HT1080 (cell line): ENCODE measurements around the gene ARHGDIA. TPM values are rescaled to one million over a fixed set of nuclear protein-coding genes. Genes with fewer than 3 reads are reported as not detected.
A peak's percentile ranks its signal among the peaks of the same experiment; 100 is the strongest.

Experiments used
- DNase-seq: peaks from one replicate; pipeline ENCODE4 v3.0.0-alpha.2; 2015; ENCODE audit warnings: low read depth
- total RNA-seq: library from RNA; depleted of rRNA; stranded (reverse); fragments of >200 nt; shearing (Covaris generic); gene quantifications from 2 replicates; pipeline ENCODE4 v1.2.3, GENCODE V29; 2014

Gene ARHGDIA
- total RNA-seq, 1 experiment from 2014 or later: 315 TPM

GRCh38 chr17:81888988-81889595, 18.0 kb upstream of the ARHGDIA start:
- DNase-seq: no peak

- no peak for DNase-seq
Observed at GRCh38 chr17:81888105-81888987, 17.2 kb upstream of the ARHGDIA start.

GRCh38 chr17:81885869-81886548, 14.9 kb upstream of the ARHGDIA start:
- peak; percentile 88 for DNase-seq

- DNase-seq: no peak
Observed at GRCh38 chr17:81885454-81885853, 14.3 kb upstream of the ARHGDIA start.

- DNase-seq: no peak
Observed at GRCh38 chr17:81884968-81885367, 13.8 kb upstream of the ARHGDIA start.

GRCh38 chr17:81884520-81884919, 13.4 kb upstream of the ARHGDIA start:
- no peak for DNase-seq

- DNase-seq: no peak
Observed at GRCh38 chr17:81879121-81879520, 8.0 kb upstream of the ARHGDIA start.

- DNase-seq: no peak
Observed at GRCh38 chr17:81878294-81878693, 7.2 kb upstream of the ARHGDIA start.

GRCh38 chr17:81877569-81877968, 6.4 kb upstream of the ARHGDIA start:
- no peak for DNase-seq

- DNase-seq: peak; percentile 76
Observed at GRCh38 chr17:81871387-81872230, 472 bp upstream of the ARHGDIA start.

- DNase-seq: peak; percentile 57
Observed at GRCh38 chr17:81870131-81870980, 781 bp downstream of the ARHGDIA start.

- DNase-seq: peak; percentile 56
Observed at GRCh38 chr17:81869221-81870130, 1.7 kb downstream of the ARHGDIA start.

- peak; percentile 71 for DNase-seq
Observed at GRCh38 chr17:81868674-81869220, 2.4 kb downstream of the ARHGDIA start.

- DNase-seq: peak; percentile 26
Observed at GRCh38 chr17:81867991-81868673, 3.0 kb downstream of the ARHGDIA start.

- DNase-seq: peak; percentile 59
Observed at GRCh38 chr17:81867170-81867990, 3.8 kb downstream of the ARHGDIA start.

GRCh38 chr17:81866440-81867169, 4.5 kb downstream of the ARHGDIA start:
- no peak for DNase-seq
